GM12878 (cell line): Measurements from ENCODE around the gene LMO7.

Experiments
- ATF7 ChIP-seq: fragments of 450-650 bp; IDR thresholded peaks from 2 replicates; pipeline ENCODE4 v1.6.1; 2016; ENCODE audit warnings: low read depth, mild to moderate bottlenecking
- ETV6 ChIP-seq, 2 experiments: fragments of 450-650 bp in 1 of 2; IDR thresholded peaks in 1 of 2; conservative IDR thresholded peaks in 1 of 2; 2 replicates each; pipeline ENCODE4 v1.6.1; 2014; ENCODE audit warnings: antibody characterized with exemption in 1 of 2, borderline replicate concordance in 1 of 2, low read depth in 1 of 2, mild to moderate bottlenecking in 1 of 2, moderate library complexity in 1 of 2
- NR2C2 ChIP-seq: IDR thresholded peaks from 2 replicates; pipeline ENCODE4 v1.6.1; 2011; ENCODE audit warnings: borderline replicate concordance, low read depth; ENCODE audit not compliant: control insufficient read depth, insufficient read length
- POLR2A ChIP-seq: IDR thresholded peaks from 2 replicates; pipeline ENCODE4 v1.6.1; 2011; ENCODE audit warnings: low read depth, mild to moderate bottlenecking, low read length
- SP1 ChIP-seq: IDR thresholded peaks from one replicate; pipeline ENCODE4 v1.6.1; 2011; ENCODE audit warnings: low read depth, low read length
- TF ChIP-seq, protein P1 (sequence below), 3 experiments: IDR thresholded peaks in 2 of 3; conservative IDR thresholded peaks in 1 of 3; 2 replicates each; pipeline ENCODE4 v1.5.1; 2011; ENCODE audit warnings: low read depth in 3 of 3, low read length in 3 of 3, mild to moderate bottlenecking in 3 of 3, control low read depth in 2 of 3, moderate library complexity in 2 of 3, inconsistent platforms in 1 of 3, mixed read lengths in 1 of 3; ENCODE audit not compliant: control insufficient read depth in 2 of 3, insufficient read depth in 1 of 3; ENCODE audit errors: extremely low read depth in 1 of 3

DNA sequence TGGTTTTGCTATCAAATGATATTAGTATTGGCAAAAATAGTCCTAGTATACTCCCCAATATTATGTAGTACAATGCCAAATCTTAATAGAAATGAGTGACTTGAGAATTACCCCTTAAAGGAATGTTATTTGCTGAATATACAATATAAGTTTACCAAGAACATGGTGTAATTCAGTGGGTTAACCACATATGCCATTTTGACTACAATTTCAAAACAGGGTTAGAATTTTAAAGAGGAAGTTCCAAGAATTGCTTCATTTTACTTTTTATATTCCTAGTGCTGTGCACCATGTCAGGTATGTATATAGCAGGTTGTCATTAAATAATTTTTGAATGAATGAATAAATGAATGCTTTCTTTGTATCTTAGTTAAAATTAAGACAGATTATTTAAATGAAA is 66.3 kb downstream of the LMO7 start:
- TF ChIP-seq NR2C2 (no peak), ATF7 (no peak), ETV6 (conservative IDR thresholded peaks at IDR 0.05 in 1 of 2, IDR thresholded peaks at IDR 0.05 in 1 of 2; ENCODE audit: borderline replicate concordance in 1 of 2, low read depth in 1 of 2) (no peak), POLR2A (no peak), SP1 (no peak)
- TF ChIP-seq, protein P1, sequence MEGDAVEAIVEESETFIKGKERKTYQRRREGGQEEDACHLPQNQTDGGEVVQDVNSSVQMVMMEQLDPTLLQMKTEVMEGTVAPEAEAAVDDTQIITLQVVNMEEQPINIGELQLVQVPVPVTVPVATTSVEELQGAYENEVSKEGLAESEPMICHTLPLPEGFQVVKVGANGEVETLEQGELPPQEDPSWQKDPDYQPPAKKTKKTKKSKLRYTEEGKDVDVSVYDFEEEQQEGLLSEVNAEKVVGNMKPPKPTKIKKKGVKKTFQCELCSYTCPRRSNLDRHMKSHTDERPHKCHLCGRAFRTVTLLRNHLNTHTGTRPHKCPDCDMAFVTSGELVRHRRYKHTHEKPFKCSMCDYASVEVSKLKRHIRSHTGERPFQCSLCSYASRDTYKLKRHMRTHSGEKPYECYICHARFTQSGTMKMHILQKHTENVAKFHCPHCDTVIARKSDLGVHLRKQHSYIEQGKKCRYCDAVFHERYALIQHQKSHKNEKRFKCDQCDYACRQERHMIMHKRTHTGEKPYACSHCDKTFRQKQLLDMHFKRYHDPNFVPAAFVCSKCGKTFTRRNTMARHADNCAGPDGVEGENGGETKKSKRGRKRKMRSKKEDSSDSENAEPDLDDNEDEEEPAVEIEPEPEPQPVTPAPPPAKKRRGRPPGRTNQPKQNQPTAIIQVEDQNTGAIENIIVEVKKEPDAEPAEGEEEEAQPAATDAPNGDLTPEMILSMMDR (IDR thresholded peaks at IDR 0.05 in 2 of 3, conservative IDR thresholded peaks at IDR 0.05 in 1 of 3; ENCODE audit: control insufficient read depth in 2 of 3, extremely low read depth in 1 of 3, insufficient read depth in 1 of 3, low read depth in 3 of 3, low read length in 3 of 3) = no peak
